GM23338 (cell line): Measurements from ENCODE around the gene ANKRD13B. TPM values are rescaled to one million over a fixed set of nuclear protein-coding genes. Genes with fewer than 3 reads are reported as not detected.

Source experiments
- ATAC-seq: fragments of 200-7000 bp; cut with Tn5 transposase; 3 replicates; pipeline ENCODE4 v1.9.1; 2020
- DNase-seq: peaks from one replicate; pipeline ENCODE4 v3.0.0-alpha.2; 2015; ENCODE audit warnings: low spot score
- H2AFZ ChIP-seq: fragments of 200-600 bp; sonication (generic); 2 replicates; pipeline ENCODE4 v1.8.0; 2016; ENCODE audit warnings: antibody characterized with exemption, mild to moderate bottlenecking, moderate library complexity
- H3F3A ChIP-seq: fragments of 200-600 bp; sonication (generic); replicated peaks from 2 replicates; pipeline ENCODE4 v1.8.0; 2017; ENCODE audit warnings: antibody characterized with exemption, mixed run types, low read depth
- H3K27ac ChIP-seq: fragments of 200-600 bp; sonication (generic); 2 replicates; pipeline ENCODE4 v1.6.1; 2016; ENCODE audit warnings: low read depth
- H3K27me3 ChIP-seq: fragments of 200-600 bp; sonication (generic); 2 replicates; pipeline ENCODE4 v1.8.0; 2016; ENCODE audit warnings: mild to moderate bottlenecking, mixed run types, moderate library complexity; ENCODE audit not compliant: insufficient read depth
- H3K36me3 ChIP-seq: fragments of 200-600 bp; sonication (generic); 2 replicates; pipeline ENCODE4 v1.8.0; 2016; ENCODE audit warnings: mild to moderate bottlenecking; ENCODE audit not compliant: insufficient read depth
- H3K4me1 ChIP-seq: fragments of 200-600 bp; sonication (generic); 2 replicates; pipeline ENCODE4 v1.8.0; 2016; ENCODE audit warnings: mild to moderate bottlenecking, moderate library complexity; ENCODE audit not compliant: insufficient read depth
- H3K4me2 ChIP-seq: fragments of 200-600 bp; sonication (generic); 2 replicates; pipeline ENCODE4 v1.7.1; 2017; ENCODE audit warnings: mixed run types
- H3K4me3 ChIP-seq: fragments of 200-600 bp; sonication (generic); 2 replicates; pipeline ENCODE4 v1.6.1; 2016; ENCODE audit warnings: mixed run types
- H3K79me2 ChIP-seq: fragments of 200-600 bp; sonication (generic); replicated peaks from 2 replicates; pipeline ENCODE4 v1.8.0; 2017; ENCODE audit warnings: mild to moderate bottlenecking; ENCODE audit not compliant: insufficient read depth
- H3K9me2 ChIP-seq: fragments of 200-600 bp; sonication (generic); 2 replicates; pipeline ENCODE4 v1.8.0; 2017; ENCODE audit not compliant: insufficient read depth
- H4K20me1 ChIP-seq: fragments of 200-600 bp; sonication (generic); replicated peaks from 2 replicates; pipeline ENCODE4 v1.8.0; 2017; ENCODE audit warnings: mild to moderate bottlenecking; ENCODE audit not compliant: insufficient read depth
- H3K27ac Mint-ChIP-seq: 2 replicates; pipeline ENCODE4 v1.8.0; 2020; ENCODE audit warnings: inconsistent platforms, mild to moderate bottlenecking, moderate library complexity, mixed read lengths
- H3K27me3 Mint-ChIP-seq: 3 replicates; pipeline ENCODE4 v1.8.0; 2022; ENCODE audit warnings: low read depth, mild to moderate bottlenecking, moderate library complexity, mixed read lengths, inconsistent platforms; ENCODE audit not compliant: insufficient read depth, poor library complexity
- H3K36me3 Mint-ChIP-seq: 3 replicates; pipeline ENCODE4 v1.8.0; 2021; ENCODE audit warnings: low read depth, mild to moderate bottlenecking, inconsistent platforms, moderate library complexity, mixed read lengths
- H3K4me1 Mint-ChIP-seq: 3 replicates; pipeline ENCODE4 v1.8.0; 2020; ENCODE audit warnings: mild to moderate bottlenecking, inconsistent platforms, mixed read lengths
- H3K4me3 Mint-ChIP-seq: 3 replicates; pipeline ENCODE4 v1.8.0; 2021; ENCODE audit warnings: moderate library complexity, mild to moderate bottlenecking, inconsistent platforms, mixed read lengths
- H3K9me3 Mint-ChIP-seq: 3 replicates; pipeline ENCODE4 v1.8.0; 2020; ENCODE audit warnings: moderate library complexity, mild to moderate bottlenecking, inconsistent platforms, mixed read lengths
- CREB1 ChIP-seq: fragments of 250-450 bp; sonication (Bioruptor Pico); IDR thresholded peaks from 2 replicates; pipeline ENCODE4 v1.5.0; 2020; ENCODE audit warnings: low read depth, mild to moderate bottlenecking, moderate library complexity
- JUNB ChIP-seq: IDR thresholded peaks from one replicate; pipeline ENCODE4 v1.6.1; 2016; ENCODE audit warnings: antibody characterized with exemption; ENCODE audit not compliant: unreplicated experiment
- NANOG ChIP-seq: IDR thresholded peaks from 2 replicates; pipeline ENCODE4 v1.6.1; 2016; ENCODE audit warnings: antibody characterized with exemption, borderline replicate concordance
- ZNF114 ChIP-seq: fragments of 250-450 bp; sonication (Bioruptor Pico); IDR thresholded peaks from 2 replicates; pipeline ENCODE4 v1.5.0; 2020; ENCODE audit warnings: mild to moderate bottlenecking, moderate library complexity
- ZNF331 ChIP-seq: fragments of 250-450 bp; sonication (Bioruptor Pico); IDR thresholded peaks from 2 replicates; pipeline ENCODE4 v1.5.0; 2020; ENCODE audit warnings: low read depth, mild to moderate bottlenecking, moderate library complexity
- polyA plus RNA-seq: library from polyadenylated mRNA; unstranded; fragments of >200 nt; fragmentation: Nextera tagmentation; extraction: Ambion mirVana; gene quantifications from 2 replicates; pipeline ENCODE4 v1.2.1, GENCODE V29; 2016
- total RNA-seq: library from RNA; depleted of rRNA; stranded (reverse); fragments of >200 nt; shearing (Covaris generic); gene quantifications from 2 replicates; pipeline ENCODE4 v1.2.3, GENCODE V29; 2014
- TF ChIP-seq, protein P1 (sequence below): IDR thresholded peaks from one replicate; pipeline ENCODE4 v1.6.1; 2018; ENCODE audit warnings: antibody characterized with exemption; ENCODE audit not compliant: unreplicated experiment
- TF ChIP-seq, protein P2 (sequence below), 2 experiments: fragments of 200-600 bp in 1 of 2; sonication (generic) in 1 of 2; conservative IDR thresholded peaks; 2 replicates each; pipeline versions ENCODE4 v1.5.1 to v1.6.1; 2016 to 2017; ENCODE audit warnings: antibody characterized with exemption in 2 of 2, low read depth in 2 of 2, mild to moderate bottlenecking in 2 of 2, moderate library complexity in 1 of 2
- TF ChIP-seq, protein P3 (sequence below): fragments of 250-450 bp; sonication (Bioruptor Pico); IDR thresholded peaks from 2 replicates; pipeline ENCODE4 v1.5.0; 2020; ENCODE audit warnings: mild to moderate bottlenecking, moderate library complexity

The ANKRD13B gene
- total and polyA plus RNA-seq, 2 experiments from 2014 or later: 8.2 to 57.4 TPM

DNA sequence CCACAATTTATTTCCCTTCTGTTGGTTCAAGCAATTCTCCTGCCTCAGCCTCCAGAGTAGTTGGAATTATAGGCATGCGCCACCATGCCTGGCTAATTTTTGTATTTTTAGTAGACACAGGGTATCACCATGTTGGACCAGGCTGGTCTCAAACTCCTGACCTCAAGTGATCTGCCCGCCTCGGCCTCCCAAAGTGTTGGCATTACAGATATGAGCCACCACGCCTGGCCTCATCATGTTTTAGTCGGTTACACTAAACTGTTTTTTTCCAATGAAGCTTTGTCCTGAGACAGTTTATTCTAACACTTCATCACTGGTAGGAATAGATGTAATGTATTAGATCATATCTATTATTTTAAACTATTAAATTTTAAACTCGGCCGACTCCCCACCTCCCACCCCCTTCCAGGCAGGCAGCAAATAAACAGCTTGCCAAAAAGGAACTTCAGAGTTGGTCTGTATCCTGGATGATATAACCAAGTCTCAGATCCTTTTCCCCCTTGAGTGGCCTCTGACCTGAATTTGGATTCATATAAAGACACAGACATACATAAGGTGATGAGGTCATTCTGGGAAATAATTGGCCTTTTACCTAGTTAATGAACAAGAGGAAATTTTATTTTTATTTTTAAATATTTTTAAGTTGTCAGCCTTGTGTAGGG, 48.2 kb downstream of the ANKRD13B start (continued):
- TF ChIP-seq, protein P1, sequence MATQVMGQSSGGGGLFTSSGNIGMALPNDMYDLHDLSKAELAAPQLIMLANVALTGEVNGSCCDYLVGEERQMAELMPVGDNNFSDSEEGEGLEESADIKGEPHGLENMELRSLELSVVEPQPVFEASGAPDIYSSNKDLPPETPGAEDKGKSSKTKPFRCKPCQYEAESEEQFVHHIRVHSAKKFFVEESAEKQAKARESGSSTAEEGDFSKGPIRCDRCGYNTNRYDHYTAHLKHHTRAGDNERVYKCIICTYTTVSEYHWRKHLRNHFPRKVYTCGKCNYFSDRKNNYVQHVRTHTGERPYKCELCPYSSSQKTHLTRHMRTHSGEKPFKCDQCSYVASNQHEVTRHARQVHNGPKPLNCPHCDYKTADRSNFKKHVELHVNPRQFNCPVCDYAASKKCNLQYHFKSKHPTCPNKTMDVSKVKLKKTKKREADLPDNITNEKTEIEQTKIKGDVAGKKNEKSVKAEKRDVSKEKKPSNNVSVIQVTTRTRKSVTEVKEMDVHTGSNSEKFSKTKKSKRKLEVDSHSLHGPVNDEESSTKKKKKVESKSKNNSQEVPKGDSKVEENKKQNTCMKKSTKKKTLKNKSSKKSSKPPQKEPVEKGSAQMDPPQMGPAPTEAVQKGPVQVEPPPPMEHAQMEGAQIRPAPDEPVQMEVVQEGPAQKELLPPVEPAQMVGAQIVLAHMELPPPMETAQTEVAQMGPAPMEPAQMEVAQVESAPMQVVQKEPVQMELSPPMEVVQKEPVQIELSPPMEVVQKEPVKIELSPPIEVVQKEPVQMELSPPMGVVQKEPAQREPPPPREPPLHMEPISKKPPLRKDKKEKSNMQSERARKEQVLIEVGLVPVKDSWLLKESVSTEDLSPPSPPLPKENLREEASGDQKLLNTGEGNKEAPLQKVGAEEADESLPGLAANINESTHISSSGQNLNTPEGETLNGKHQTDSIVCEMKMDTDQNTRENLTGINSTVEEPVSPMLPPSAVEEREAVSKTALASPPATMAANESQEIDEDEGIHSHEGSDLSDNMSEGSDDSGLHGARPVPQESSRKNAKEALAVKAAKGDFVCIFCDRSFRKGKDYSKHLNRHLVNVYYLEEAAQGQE: no peak

DNA sequence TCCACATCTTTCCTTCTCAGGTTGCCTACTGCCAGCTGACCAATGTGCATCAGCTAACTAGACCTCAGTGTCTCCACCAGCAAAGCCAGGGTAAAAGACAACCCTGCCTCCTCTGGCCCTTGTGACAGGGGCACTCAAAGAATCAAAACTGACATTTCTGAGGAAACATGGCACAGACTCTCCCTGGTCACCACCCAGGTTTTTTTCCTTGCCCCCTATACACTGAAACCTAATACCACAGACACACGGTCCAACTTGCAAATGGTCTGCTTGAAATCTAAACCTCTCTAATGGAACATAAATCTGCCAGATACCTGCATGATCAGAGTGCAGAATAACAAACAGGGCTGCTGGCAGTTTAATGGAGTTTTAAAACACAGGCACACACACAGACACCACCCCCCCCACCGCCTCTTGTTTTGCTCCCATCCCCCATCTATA, 49.3 kb downstream of the ANKRD13B start:
- Histone ChIP-seq H3K27me3 (no peaks in the 10 kb centered on the region), H3K4me3 (no peak overlapping the region), H3K79me2 (no peaks in the 10 kb centered on the region), H3F3A (no peaks in the 10 kb centered on the region; the same call in 1 of the 2 replicates), H3K27ac (no peak overlapping the region), H2AFZ (no peak overlapping the region), H4K20me1 (no peaks in the 10 kb centered on the region), H3K4me2 (no peak overlapping the region), H3K36me3 (no peaks in the 10 kb centered on the region), H3K9me2 (no peaks in the 10 kb centered on the region), H3K4me1 (peaks cover 12% of the 10 kb centered on the region)
- Mint-ChIP-seq H3K9me3 (no peaks in the 10 kb centered on the region; the same call in 2 of the 3 replicates), H3K4me3 (no peak overlapping the region), H3K27me3 (peaks cover 6% of the 10 kb centered on the region), H3K4me1 (peaks cover 29% of the 10 kb centered on the region), H3K36me3 (no peaks in the 10 kb centered on the region), H3K27ac (no peak overlapping the region)
- TF ChIP-seq, protein P2, sequence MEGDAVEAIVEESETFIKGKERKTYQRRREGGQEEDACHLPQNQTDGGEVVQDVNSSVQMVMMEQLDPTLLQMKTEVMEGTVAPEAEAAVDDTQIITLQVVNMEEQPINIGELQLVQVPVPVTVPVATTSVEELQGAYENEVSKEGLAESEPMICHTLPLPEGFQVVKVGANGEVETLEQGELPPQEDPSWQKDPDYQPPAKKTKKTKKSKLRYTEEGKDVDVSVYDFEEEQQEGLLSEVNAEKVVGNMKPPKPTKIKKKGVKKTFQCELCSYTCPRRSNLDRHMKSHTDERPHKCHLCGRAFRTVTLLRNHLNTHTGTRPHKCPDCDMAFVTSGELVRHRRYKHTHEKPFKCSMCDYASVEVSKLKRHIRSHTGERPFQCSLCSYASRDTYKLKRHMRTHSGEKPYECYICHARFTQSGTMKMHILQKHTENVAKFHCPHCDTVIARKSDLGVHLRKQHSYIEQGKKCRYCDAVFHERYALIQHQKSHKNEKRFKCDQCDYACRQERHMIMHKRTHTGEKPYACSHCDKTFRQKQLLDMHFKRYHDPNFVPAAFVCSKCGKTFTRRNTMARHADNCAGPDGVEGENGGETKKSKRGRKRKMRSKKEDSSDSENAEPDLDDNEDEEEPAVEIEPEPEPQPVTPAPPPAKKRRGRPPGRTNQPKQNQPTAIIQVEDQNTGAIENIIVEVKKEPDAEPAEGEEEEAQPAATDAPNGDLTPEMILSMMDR (conservative IDR thresholded peaks at IDR 0.05; ENCODE audit: low read depth in 2 of 2): no peak
- TF ChIP-seq, protein P3, sequence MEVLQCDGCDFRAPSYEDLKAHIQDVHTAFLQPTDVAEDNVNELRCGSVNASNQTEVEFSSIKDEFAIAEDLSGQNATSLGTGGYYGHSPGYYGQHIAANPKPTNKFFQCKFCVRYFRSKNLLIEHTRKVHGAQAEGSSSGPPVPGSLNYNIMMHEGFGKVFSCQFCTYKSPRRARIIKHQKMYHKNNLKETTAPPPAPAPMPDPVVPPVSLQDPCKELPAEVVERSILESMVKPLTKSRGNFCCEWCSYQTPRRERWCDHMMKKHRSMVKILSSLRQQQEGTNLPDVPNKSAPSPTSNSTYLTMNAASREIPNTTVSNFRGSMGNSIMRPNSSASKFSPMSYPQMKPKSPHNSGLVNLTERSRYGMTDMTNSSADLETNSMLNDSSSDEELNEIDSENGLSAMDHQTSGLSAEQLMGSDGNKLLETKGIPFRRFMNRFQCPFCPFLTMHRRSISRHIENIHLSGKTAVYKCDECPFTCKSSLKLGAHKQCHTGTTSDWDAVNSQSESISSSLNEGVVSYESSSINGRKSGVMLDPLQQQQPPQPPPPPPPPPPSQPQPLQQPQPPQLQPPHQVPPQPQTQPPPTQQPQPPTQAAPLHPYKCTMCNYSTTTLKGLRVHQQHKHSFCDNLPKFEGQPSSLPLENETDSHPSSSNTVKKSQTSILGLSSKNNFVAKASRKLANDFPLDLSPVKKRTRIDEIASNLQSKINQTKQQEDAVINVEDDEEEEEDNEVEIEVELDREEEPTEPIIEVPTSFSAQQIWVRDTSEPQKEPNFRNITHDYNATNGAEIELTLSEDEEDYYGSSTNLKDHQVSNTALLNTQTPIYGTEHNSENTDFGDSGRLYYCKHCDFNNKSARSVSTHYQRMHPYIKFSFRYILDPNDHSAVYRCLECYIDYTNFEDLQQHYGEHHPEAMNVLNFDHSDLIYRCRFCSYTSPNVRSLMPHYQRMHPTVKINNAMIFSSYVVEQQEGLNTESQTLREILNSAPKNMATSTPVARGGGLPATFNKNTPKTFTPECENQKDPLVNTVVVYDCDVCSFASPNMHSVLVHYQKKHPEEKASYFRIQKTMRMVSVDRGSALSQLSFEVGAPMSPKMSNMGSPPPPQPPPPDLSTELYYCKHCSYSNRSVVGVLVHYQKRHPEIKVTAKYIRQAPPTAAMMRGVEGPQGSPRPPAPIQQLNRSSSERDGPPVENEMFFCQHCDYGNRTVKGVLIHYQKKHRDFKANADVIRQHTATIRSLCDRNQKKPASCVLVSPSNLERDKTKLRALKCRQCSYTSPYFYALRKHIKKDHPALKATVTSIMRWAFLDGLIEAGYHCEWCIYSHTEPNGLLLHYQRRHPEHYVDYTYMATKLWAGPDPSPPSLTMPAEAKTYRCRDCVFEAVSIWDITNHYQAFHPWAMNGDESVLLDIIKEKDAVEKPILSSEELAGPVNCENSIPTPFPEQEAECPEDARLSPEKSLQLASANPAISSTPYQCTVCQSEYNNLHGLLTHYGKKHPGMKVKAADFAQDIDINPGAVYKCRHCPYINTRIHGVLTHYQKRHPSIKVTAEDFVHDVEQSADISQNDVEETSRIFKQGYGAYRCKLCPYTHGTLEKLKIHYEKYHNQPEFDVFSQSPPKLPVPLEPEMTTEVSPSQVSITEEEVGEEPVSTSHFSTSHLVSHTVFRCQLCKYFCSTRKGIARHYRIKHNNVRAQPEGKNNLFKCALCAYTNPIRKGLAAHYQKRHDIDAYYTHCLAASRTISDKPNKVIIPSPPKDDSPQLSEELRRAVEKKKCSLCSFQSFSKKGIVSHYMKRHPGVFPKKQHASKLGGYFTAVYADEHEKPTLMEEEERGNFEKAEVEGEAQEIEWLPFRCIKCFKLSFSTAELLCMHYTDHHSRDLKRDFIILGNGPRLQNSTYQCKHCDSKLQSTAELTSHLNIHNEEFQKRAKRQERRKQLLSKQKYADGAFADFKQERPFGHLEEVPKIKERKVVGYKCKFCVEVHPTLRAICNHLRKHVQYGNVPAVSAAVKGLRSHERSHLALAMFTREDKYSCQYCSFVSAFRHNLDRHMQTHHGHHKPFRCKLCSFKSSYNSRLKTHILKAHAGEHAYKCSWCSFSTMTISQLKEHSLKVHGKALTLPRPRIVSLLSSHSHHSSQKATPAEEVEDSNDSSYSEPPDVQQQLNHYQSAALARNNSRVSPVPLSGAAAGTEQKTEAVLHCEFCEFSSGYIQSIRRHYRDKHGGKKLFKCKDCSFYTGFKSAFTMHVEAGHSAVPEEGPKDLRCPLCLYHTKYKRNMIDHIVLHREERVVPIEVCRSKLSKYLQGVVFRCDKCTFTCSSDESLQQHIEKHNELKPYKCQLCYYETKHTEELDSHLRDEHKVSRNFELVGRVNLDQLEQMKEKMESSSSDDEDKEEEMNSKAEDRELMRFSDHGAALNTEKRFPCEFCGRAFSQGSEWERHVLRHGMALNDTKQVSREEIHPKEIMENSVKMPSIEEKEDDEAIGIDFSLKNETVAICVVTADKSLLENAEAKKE (CRISPR knock-in tag): no peak
- TF ChIP-seq NANOG (no peak), ZNF331 (CRISPR knock-in tag) (no peak), ZNF114 (CRISPR knock-in tag) (no peak), CREB1 (no peak), JUNB (no peak)
- TF ChIP-seq, protein P1: no peak
- DNase-seq (no peak), ATAC-seq (no peak)
